ENCODE data around the gene TAOK2.

TAOK2 gene

GRCh38 chr16:29987371-29988085 is 13.9 kb downstream of the TAOK2 start:
- Histone ChIP-seq H3K4me3 (replicated peaks; ENCODE audit: low read depth, low read length) (no peak overlapping the region), H3K27me3 (replicated peaks; ENCODE audit: control insufficient read depth, insufficient read depth, low read length) (no peaks in the 10 kb centered on the region), H3K36me3 (ENCODE audit: control insufficient read depth, insufficient read depth, low read length) (peaks cover 51% of the 10 kb centered on the region)
- no peak for DNase-seq (ENCODE audit: extremely low read depth, insufficient read length)
- no peak for TF ChIP-seq CTCF (IDR thresholded peaks at IDR 0.05; ENCODE audit: insufficient read depth, low read length, poor library complexity, severe bottlenecking)

- Histone ChIP-seq H3K4me3 (replicated peaks; ENCODE audit: low read depth, low read length) (no peak overlapping the region), H3K36me3 (ENCODE audit: control insufficient read depth, insufficient read depth, low read length) (peaks cover 49% of the 10 kb centered on the region), H3K27me3 (replicated peaks; ENCODE audit: control insufficient read depth, insufficient read depth, low read length) (no peaks in the 10 kb centered on the region)
- TF ChIP-seq CTCF (IDR thresholded peaks at IDR 0.05; ENCODE audit: insufficient read depth, low read length, poor library complexity, severe bottlenecking), result no peak
- DNase-seq (ENCODE audit: extremely low read depth, insufficient read length), result no peak
Measured at GRCh38 chr16:29988346-29989075, 14.8 kb downstream of the TAOK2 start.

GRCh38 chr16:29989111-29989858 is 15.6 kb downstream of the TAOK2 start:
- H3K36me3 ChIP-seq (ENCODE audit: control insufficient read depth, insufficient read depth, low read length), result peaks cover 43% of the 10 kb centered on the region
- H3K4me3 ChIP-seq (replicated peaks; ENCODE audit: low read depth, low read length), result no peak overlapping the region
- no peak for TF ChIP-seq CTCF (IDR thresholded peaks at IDR 0.05; ENCODE audit: insufficient read depth, low read length, poor library complexity, severe bottlenecking)
- no peaks in the 10 kb centered on the region for H3K27me3 ChIP-seq (replicated peaks; ENCODE audit: control insufficient read depth, insufficient read depth, low read length)
- DNase-seq (ENCODE audit: extremely low read depth, insufficient read length), result no peak

GRCh38 chr16:29990034-29990433 is 16.4 kb downstream of the TAOK2 start:
- peaks cover 40% of the 10 kb centered on the region for H3K36me3 ChIP-seq (ENCODE audit: control insufficient read depth, insufficient read depth, low read length)
- no peak for DNase-seq (ENCODE audit: extremely low read depth, insufficient read length)
- no peaks in the 10 kb centered on the region for H3K27me3 ChIP-seq (replicated peaks; ENCODE audit: control insufficient read depth, insufficient read depth, low read length)
- H3K4me3 ChIP-seq (replicated peaks; ENCODE audit: low read depth, low read length), result no peak overlapping the region
- TF ChIP-seq CTCF (IDR thresholded peaks at IDR 0.05; ENCODE audit: insufficient read depth, low read length, poor library complexity, severe bottlenecking), result no peak

- Histone ChIP-seq H3K27me3 (replicated peaks; ENCODE audit: control insufficient read depth, insufficient read depth, low read length) (no peaks in the 10 kb centered on the region), H3K4me3 (replicated peaks; ENCODE audit: low read depth, low read length) (no peak overlapping the region), H3K36me3 (ENCODE audit: control insufficient read depth, insufficient read depth, low read length) (peaks cover 31% of the 10 kb centered on the region)
- DNase-seq (ENCODE audit: extremely low read depth, insufficient read length), result no peak
- no peak for TF ChIP-seq CTCF (IDR thresholded peaks at IDR 0.05; ENCODE audit: insufficient read depth, low read length, poor library complexity, severe bottlenecking)
Measured at GRCh38 chr16:29990883-29991570, 17.4 kb downstream of the TAOK2 start.

Measured in GM06990 (cell line).